ENCODE measurements around the gene SMARCC2. TPM values are rescaled to one million over a fixed set of nuclear protein-coding genes. Genes with fewer than 3 reads are reported as not detected.
A peak's percentile ranks its signal among the peaks of the same experiment; 100 is the strongest.

Gene SMARCC2
- total and polyA plus RNA-seq, 9 donors: 57.9 to 172 (median 117) TPM

DNA sequence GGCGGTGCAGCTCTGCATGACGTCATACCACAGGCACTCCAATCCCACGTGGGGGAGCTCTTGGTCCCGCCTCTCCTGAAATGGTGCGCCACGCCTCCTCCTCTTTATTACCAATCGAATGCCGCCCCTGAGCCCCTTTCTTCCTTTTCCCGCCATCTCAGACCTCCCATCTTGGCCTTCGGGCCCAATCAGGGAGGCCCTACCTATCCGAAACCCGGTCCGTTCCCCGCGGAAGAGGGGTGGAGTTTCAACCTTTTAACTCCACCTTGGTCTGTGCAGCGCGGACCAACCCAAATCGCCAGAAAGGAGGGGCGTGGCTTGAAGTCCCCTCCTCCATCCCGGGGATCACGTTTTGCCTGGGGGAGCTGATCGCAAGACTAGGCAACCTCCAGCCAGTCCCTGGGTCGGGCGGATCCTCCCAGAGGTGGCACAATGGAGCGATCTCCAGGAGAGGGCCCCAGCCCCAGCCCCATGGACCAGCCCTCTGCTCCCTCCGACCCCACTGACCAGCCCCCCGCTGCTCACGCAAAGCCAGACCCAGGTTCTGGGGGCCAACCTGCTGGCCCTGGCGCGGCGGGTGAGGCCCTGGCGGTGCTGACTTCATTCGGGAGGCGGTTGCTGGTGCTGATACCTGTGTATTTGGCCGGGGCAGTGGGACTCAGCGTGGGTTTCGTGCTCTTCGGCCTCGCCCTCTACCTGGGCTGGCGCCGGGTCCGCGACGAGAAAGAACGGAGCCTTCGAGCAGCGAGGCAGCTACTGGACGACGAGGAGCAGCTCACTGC is 61.2 kb downstream of the SMARCC2 start, which contains the start of gene ESYT1:
TSS of gene ESYT1 (plus strand) at position 380 of the 782 bp plus-strand sequence. CDS start at position 433, 53 bp downstream.
- intact Hi-C loops (cut with DNase I): loop anchor here in 3 of 4 donors (2.0 to 10.0 kb wide), 4 partner anchors 31 to 337 kb away; partner anchors contain the start of genes NABP2 (in 2 of the 3), RNF41 (in 2 of the 3), SPRYD4 (in 2 of the 3) and MYL6 (in 1 of the 3)
- TF ChIP-seq, protein P1, sequence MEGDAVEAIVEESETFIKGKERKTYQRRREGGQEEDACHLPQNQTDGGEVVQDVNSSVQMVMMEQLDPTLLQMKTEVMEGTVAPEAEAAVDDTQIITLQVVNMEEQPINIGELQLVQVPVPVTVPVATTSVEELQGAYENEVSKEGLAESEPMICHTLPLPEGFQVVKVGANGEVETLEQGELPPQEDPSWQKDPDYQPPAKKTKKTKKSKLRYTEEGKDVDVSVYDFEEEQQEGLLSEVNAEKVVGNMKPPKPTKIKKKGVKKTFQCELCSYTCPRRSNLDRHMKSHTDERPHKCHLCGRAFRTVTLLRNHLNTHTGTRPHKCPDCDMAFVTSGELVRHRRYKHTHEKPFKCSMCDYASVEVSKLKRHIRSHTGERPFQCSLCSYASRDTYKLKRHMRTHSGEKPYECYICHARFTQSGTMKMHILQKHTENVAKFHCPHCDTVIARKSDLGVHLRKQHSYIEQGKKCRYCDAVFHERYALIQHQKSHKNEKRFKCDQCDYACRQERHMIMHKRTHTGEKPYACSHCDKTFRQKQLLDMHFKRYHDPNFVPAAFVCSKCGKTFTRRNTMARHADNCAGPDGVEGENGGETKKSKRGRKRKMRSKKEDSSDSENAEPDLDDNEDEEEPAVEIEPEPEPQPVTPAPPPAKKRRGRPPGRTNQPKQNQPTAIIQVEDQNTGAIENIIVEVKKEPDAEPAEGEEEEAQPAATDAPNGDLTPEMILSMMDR (IDR thresholded peaks at IDR 0.05): peak in 1 of 3 donors; percentile 38
- TF ChIP-seq EP300 (IDR thresholded peaks at IDR 0.05) (peak; percentile 48), POLR2A (IDR thresholded peaks at IDR 0.05) (peak; percentile 96)
- no peaks in the 10 kb centered on the region for H3K27me3 ChIP-seq
- peak; percentile 97 to 99 (median 98) for DNase-seq
- WGBS, 3 donors: 0 to 1% (median 0%) methylated on average over 37 to 49 of the region's 49 CpGs
- peak within 1 kb of the TSS; percentile 78 to 90 for H3K27ac ChIP-seq
- H3K4me1 ChIP-seq (ENCODE audit: insufficient read depth): peaks cover 9% of the 10 kb centered on the region
- no peaks in the 10 kb centered on the region for H3K36me3 ChIP-seq
- peak within 1 kb of the TSS; percentile 63 for H3K4me3 ChIP-seq
- H3K9me3 ChIP-seq: no peaks in the 10 kb centered on the region

DNA sequence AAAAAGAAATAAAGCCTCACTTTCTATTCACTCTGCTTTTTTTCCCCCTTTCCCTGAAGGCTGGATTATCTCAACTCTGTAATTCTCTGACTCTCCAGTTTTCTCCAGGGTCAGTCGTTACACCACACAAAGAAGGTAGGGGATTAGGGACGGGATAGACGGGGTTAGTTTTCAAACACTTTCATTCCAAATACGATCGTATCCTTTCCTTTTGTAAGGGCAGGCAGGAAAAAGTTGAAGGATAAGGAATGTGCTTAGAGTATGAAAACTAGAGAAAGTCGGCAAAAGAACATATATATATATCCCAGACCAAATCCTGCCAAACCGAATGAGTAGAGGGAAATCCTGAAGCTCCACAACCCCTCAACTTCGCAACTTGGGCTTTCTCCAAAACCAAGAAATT is 61.8 kb downstream of the SMARCC2 start:
- TF ChIP-seq, protein P1 (IDR thresholded peaks at IDR 0.05): peak in 2 of 3 donors; percentile 12 to 20
- TF ChIP-seq POLR2A (IDR thresholded peaks at IDR 0.05) (peak; percentile 58), EP300 (IDR thresholded peaks at IDR 0.05) (no peak)
- DNase-seq: no peak
- WGBS, 3 donors: 0 to 1% (median 1%) methylated on average over 8 of the region's 8 CpGs
- Histone ChIP-seq H3K27me3 (no peaks in the 10 kb centered on the region), H3K27ac (peak overlapping the region; percentile 68 to 70), H3K36me3 (no peaks in the 10 kb centered on the region), H3K9me3 (no peaks in the 10 kb centered on the region), H3K4me3 (peak overlapping the region; percentile 24), H3K4me1 (ENCODE audit: insufficient read depth) (peaks cover 9% of the 10 kb centered on the region)
- intact Hi-C loops (cut with DNase I): loop anchor here in 3 of 4 donors (2.0 to 10.0 kb wide), 3 partner anchors 31 to 337 kb away; partner anchors contain the start of genes NABP2 (in 2 of the 3), RNF41 (in 2 of the 3), SPRYD4 (in 2 of the 3) and MYL6 (in 1 of the 3)

DNA sequence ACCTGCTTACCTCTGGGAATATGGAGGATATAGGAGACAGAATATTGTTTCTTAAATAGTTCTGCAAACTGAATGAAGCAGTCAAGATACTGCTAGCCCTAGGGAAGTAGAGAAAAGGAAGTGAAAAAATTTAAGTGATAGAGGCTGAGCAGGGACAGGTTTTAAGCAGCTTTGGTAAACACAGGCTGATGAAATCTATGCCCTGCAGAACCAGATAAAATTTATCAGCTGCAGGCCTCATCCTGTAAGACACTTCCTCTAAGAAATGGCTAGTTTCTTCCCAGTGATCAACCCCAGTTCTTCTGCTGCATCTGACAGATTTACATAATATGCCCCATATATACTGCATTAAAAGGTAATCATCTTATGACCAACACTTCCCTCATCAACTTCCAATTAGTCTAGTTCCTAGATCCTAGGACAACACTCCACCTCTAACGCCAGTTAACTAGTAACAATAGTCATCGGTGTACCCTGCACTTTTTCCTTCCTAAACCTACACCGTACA is 62.5 kb downstream of the SMARCC2 start:
- Histone ChIP-seq H3K4me3 (no peak overlapping the region), H3K36me3 (no peaks in the 10 kb centered on the region), H3K27ac (peak overlapping the region; percentile 68 to 70), H3K4me1 (ENCODE audit: insufficient read depth) (peaks cover 9% of the 10 kb centered on the region), H3K27me3 (no peaks in the 10 kb centered on the region), H3K9me3 (no peaks in the 10 kb centered on the region)
- no peak for DNase-seq
- TF ChIP-seq EP300 (IDR thresholded peaks at IDR 0.05) (no peak), POLR2A (IDR thresholded peaks at IDR 0.05) (no peak)
- TF ChIP-seq, protein P1 (IDR thresholded peaks at IDR 0.05): no peak
- WGBS, 3 donors: 54 to 62% (median 59%) methylated on average over 3 of the region's 3 CpGs
- intact Hi-C loops (cut with DNase I): loop anchor here in 3 of 4 donors (2.0 to 10.0 kb wide), 3 partner anchors 32 to 338 kb away; partner anchors contain the start of genes NABP2 (in 2 of the 3), RNF41 (in 2 of the 3), SPRYD4 (in 2 of the 3) and MYL6 (in 1 of the 3)

DNA sequence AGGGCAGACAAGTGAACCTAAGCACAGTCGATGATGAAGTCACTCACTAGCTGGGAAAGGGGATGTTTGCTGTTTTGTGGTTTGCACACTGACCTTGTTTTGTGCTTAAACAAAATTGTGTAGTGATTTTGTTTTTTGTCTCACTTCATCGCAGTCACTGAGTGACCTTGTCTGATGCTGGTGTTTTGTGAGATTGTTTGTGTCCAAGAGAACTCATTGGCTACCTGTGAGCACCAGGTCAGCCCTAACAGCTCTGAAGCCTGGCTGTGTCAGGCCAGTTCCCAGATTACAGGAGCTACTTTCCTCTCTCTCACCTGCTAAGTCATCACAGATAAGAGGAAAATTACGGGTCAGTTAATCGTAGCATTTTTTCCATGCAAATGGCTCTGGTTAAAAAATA is 65.2 kb downstream of the SMARCC2 start:
- Histone ChIP-seq H3K27me3 (no peaks in the 10 kb centered on the region), H3K4me3 (no peak overlapping the region), H3K9me3 (no peaks in the 10 kb centered on the region), H3K4me1 (ENCODE audit: insufficient read depth) (peaks cover 4% of the 10 kb centered on the region), H3K36me3 (no peaks in the 10 kb centered on the region), H3K27ac (no peak overlapping the region)
- no peak for DNase-seq
- no peak for TF ChIP-seq POLR2A (IDR thresholded peaks at IDR 0.05)
- TF ChIP-seq EP300 (IDR thresholded peaks at IDR 0.05): no peak
- TF ChIP-seq, protein P1 (IDR thresholded peaks at IDR 0.05): no peak
- WGBS, 3 donors: 43 to 67% (median 48%) methylated on average over 4 of the region's 4 CpGs
- intact Hi-C loops (cut with DNase I): loop anchor here in 3 of 4 donors (5.0 to 10.0 kb wide), 4 partner anchors 38 to 1578 kb away; partner anchors contain the start of genes NABP2 (in 2 of the 3), RNF41 (in 2 of the 3) and SPRYD4 (in 2 of the 3)

Measured in ovary (tissue), 9 donors.